SK-MEL-5 (cell line): ENCODE measurements around the gene TYMP. TPM values are rescaled to one million over a fixed set of nuclear protein-coding genes. Genes with fewer than 3 reads are reported as not detected.

ENCODE experiments used
- DNase-seq: peaks from one replicate; pipeline ENCODE4 v3.0.0-alpha.2; 2016; ENCODE audit warnings: low read depth, low spot score
- in situ Hi-C: cut with HindIII; loops from 2 replicates; pipeline ENCODE4 v1.10.0; 2016; ENCODE audit warnings: low sequenced_read_pairs, high pct_unique_total_duplicates, low pct_unique_long_range_greater_than_20kb
- total RNA-seq: library from RNA; depleted of rRNA; stranded (reverse); fragments of >200 nt; shearing (Covaris generic); gene quantifications from 2 replicates; pipeline ENCODE4 v1.2.3, GENCODE V29; 2014

TYMP gene
- total RNA-seq, 1 experiment from 2014 or later: 1.8 TPM

GRCh38 chr22:50518606-50519005 lies 11.2 kb downstream of the TYMP start:
- in situ Hi-C loops: no loop called here
- DNase-seq: no peak

GRCh38 chr22:50517495-50518260 lies 12.1 kb downstream of the TYMP start:
- DNase-seq: no peak
- in situ Hi-C loops: no loop called here

GRCh38 chr22:50516891-50517290 lies 12.9 kb downstream of the TYMP start:
- in situ Hi-C loops: no loop called here
- DNase-seq: no peak

- in situ Hi-C loops: no loop called here
- no peak for DNase-seq
These were observed 13.7 kb downstream of the TYMP start for GRCh38 chr22:50516068-50516467.

- in situ Hi-C loops: no loop called here
- DNase-seq: no peak
These were observed 16.6 kb downstream of the TYMP start for GRCh38 chr22:50513175-50513574.

GRCh38 chr22:50508897-50509296 lies 20.9 kb downstream of the TYMP start:
- in situ Hi-C loops: no loop called here
- DNase-seq: no peak

- peak; percentile 97 for DNase-seq
- in situ Hi-C loops: no loop called here
These were observed 21.6 kb downstream of the TYMP start, which contains the start of gene NCAPH2 for GRCh38 chr22:50507991-50508884. Gene NCAPH2 (plus strand): TSS chr22:50508224. CDS start chr22:50508338, 114 bp downstream.

- DNase-seq: no peak
- in situ Hi-C loops: no loop called here
These were observed 22.3 kb downstream of the TYMP start, which contains the start of gene LMF2 for GRCh38 chr22:50507421-50507990. Gene LMF2 (minus strand): TSS chr22:50507702. CDS start chr22:50507675, 27 bp downstream.

- DNase-seq: no peak
- in situ Hi-C loops: no loop called here
These were observed 23.0 kb downstream of the TYMP start for GRCh38 chr22:50506611-50507420.

- DNase-seq: no peak
- in situ Hi-C loops: no loop called here
These were observed 23.8 kb downstream of the TYMP start for GRCh38 chr22:50505776-50506610.

GRCh38 chr22:50505276-50505775 lies 24.5 kb downstream of the TYMP start:
- DNase-seq: no peak
- in situ Hi-C loops: no loop called here

- in situ Hi-C loops: no loop called here
- no peak for DNase-seq
These were observed 25.2 kb downstream of the TYMP start for GRCh38 chr22:50504369-50505211.

GRCh38 chr22:50503475-50504145 lies 26.2 kb downstream of the TYMP start:
- in situ Hi-C loops: no loop called here

GRCh38 chr22:50502628-50503474 lies 27.0 kb downstream of the TYMP start:
- DNase-seq: peak; percentile 93
- in situ Hi-C loops: no loop called here

More at GRCh38 chr22:50503475-50504145, 26.2 kb downstream of the TYMP start:
- DNase-seq: no peak
